Measurements from ENCODE around the gene HOTAIR.

HOTAIR gene

DNA sequence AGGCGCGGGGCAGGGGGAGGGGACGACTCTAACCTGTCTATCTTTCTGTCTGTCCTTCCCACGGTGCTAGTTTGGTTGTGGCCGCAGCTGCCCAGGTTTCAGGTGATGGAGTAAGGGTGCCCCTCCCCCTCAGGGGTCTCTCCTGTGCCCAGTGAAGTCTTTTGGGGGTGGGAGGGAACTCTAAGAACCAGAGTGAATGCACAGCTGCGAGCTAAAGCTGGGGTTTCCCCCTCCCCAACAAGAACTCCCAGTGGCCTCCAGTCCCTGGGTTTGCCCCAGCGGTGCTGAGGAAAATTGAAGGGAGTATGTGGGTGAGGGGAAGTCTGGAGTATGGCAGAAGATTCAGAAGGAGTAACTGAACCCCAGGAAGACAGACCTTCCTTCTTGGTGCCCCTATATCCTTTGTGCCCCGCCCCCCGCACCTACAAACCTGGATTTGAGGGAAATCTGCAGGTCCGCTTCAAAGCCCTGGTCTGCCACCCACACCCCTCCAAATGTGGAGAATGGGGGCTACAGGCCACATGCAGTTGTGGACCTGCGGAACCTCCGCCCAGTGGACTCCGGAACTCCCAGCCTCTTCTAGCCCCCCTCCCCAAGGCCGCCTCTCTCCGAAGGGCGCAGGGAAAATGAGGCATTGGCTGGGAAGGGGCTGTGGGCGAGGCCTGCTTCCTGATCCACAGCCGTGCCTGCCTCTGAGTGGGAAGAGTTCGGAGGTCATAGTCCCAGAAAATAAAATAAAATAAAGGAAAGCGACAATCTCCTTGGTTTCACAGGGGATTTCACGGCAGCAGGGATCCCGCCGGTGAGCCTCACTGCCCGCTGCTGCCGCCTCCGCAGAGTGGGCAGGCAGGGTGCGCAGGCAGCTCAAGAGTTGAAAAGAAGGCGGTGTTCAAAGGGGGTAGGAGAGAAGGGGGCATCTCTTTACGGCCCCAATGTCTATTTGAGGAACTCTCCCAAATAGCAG lies 21.8 kb upstream of the HOTAIR start:
- TF ChIP-seq, protein P1, sequence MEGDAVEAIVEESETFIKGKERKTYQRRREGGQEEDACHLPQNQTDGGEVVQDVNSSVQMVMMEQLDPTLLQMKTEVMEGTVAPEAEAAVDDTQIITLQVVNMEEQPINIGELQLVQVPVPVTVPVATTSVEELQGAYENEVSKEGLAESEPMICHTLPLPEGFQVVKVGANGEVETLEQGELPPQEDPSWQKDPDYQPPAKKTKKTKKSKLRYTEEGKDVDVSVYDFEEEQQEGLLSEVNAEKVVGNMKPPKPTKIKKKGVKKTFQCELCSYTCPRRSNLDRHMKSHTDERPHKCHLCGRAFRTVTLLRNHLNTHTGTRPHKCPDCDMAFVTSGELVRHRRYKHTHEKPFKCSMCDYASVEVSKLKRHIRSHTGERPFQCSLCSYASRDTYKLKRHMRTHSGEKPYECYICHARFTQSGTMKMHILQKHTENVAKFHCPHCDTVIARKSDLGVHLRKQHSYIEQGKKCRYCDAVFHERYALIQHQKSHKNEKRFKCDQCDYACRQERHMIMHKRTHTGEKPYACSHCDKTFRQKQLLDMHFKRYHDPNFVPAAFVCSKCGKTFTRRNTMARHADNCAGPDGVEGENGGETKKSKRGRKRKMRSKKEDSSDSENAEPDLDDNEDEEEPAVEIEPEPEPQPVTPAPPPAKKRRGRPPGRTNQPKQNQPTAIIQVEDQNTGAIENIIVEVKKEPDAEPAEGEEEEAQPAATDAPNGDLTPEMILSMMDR (IDR thresholded peaks at IDR 0.05; ENCODE audit: control extremely low read depth, extremely low read depth, low read depth, missing control alignments): no peak
- DNase-seq (ENCODE audit: extremely low spot score): peak; percentile 58
- POLR2A ChIA-PET: no interaction called here
- CTCF ChIA-PET: interaction anchor here (0.9 to 4.5 kb wide), 10 partner anchors 7 to 251 kb away, joined by 3 to 19 read pairs (median 7); partner anchors contain the start of genes HOXC10 and HOXC5

GRCh38 chr12:53995378-53996239 lies 20.9 kb upstream of the HOTAIR start:
- TF ChIP-seq, protein P1 (IDR thresholded peaks at IDR 0.05; ENCODE audit: control extremely low read depth, extremely low read depth, low read depth, missing control alignments): no peak
- CTCF ChIA-PET: interaction anchor here (0.9 to 4.5 kb wide), 8 partner anchors 8 to 250 kb away, joined by 3 to 19 read pairs (median 4); partner anchors contain the start of genes HOXC10, HOXC5 and HOXC8
- POLR2A ChIA-PET: no interaction called here
- no peak for DNase-seq (ENCODE audit: extremely low spot score)

DNA sequence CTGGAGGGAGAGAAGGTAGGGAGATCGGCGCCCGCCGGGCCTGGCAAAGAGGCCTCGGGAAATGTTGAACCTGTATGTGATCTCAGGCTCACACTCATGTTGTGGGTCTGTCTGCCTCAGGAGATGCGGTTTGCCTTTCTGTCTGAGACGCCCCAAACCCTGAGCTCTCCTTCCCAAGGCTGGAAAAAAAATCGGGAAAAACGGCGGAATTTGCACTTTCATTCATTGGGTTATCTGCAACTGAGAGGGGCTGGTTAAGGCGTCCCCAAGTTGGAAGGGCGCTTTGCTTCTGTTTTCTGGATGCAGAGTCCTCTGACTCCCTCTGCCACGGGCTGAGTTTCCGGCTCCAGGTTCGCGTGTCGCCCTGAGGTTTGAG lies 20.2 kb upstream of the HOTAIR start:
- POLR2A ChIA-PET: no interaction called here
- TF ChIP-seq, protein P1 (IDR thresholded peaks at IDR 0.05; ENCODE audit: control extremely low read depth, extremely low read depth, low read depth, missing control alignments): no peak

DNA sequence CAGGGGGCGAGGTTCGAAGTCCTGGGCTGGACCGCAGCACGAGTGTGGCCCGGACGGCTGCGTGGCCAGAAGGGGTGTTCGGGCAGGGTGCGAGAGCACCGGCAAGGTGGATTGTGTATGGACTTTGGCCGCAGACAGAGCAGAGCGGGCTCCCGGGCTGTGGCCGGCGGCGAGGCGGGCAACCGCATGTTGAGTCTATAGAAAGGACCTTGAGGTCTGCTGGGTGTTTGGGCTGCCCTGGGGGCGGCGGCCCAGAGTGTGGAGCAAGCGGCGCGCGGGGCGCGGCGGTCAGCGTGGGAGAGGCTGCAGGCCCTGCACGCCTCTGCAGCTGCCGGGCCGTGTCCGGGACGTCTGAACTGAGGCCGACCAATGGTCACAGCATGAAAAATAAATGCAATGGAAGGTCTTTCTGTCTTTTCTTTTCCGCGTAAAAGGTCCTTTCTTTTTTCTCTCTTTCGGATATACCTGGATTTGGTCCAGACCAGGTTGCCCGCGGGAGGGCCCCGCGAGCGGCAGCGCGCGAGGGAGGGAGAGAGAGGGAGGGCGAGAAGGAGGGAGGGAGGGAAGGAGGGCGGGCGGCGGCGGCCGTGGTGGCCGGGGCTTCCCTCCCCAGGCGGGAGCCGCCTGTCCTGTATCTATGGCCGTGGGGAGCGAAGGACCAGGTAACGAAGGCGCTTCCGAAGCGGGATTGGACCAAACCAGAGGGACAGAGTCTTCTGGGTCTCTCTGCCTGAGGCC lies 19.7 kb upstream of the HOTAIR start:
- POLR2A ChIA-PET: no interaction called here
- DNase-seq (ENCODE audit: extremely low spot score): no peak
- CTCF ChIA-PET: interaction anchor here (1.0 to 4.5 kb wide), 4 partner anchors 9 to 14 kb away, joined by 3 to 19 read pairs (median 7); partner anchors contain the start of genes HOXC10 and HOXC8
- TF ChIP-seq, protein P1 (IDR thresholded peaks at IDR 0.05; ENCODE audit: control extremely low read depth, extremely low read depth, low read depth, missing control alignments): no peak

More for the DNA sequence above, 20.2 kb upstream of the HOTAIR start:
- CTCF ChIA-PET: interaction anchor here (1.0 to 4.5 kb wide), 5 partner anchors 9 to 38 kb away, joined by 3 to 19 read pairs (median 6); partner anchors contain the start of genes HOXC10, HOXC5 and HOXC8
- no peak for DNase-seq (ENCODE audit: extremely low spot score)

- POLR2A ChIA-PET: no interaction called here
Observed at GRCh38 chr12:53994009-53994263, 19.2 kb upstream of the HOTAIR start.

More at GRCh38 chr12:53994009-53994263, 19.2 kb upstream of the HOTAIR start:
- TF ChIP-seq, protein P1 (IDR thresholded peaks at IDR 0.05; ENCODE audit: control extremely low read depth, extremely low read depth, low read depth, missing control alignments): no peak
- DNase-seq (ENCODE audit: extremely low spot score): no peak
- CTCF ChIA-PET: interaction anchor here (1.2 to 3.5 kb wide), 2 partner anchors 10 to 198 kb away, joined by 3 to 14 read pairs; no protein-coding TSS in a partner anchor
